Gastrocnemius medialis (tissue), 4 donors: ENCODE data around the gene BCL7A.

Experiments
- POLR2A ChIP-seq, 2 donors: fragments of 450-650 bp; IDR thresholded peaks; one replicate each; pipeline ENCODE4 v1.6.1; 2017; ENCODE audit warnings: antibody characterized with exemption in 2 of 2, mild to moderate bottlenecking in 2 of 2, moderate library complexity in 2 of 2
- TF ChIP-seq, protein P1 (sequence below), 5 experiments: fragments of 450-650 bp in 3 of 5; fragments of 200-600 bp in 2 of 5; sonication (generic) in 2 of 5; IDR thresholded peaks in 4 of 5; conservative IDR thresholded peaks in 1 of 5; 1 replicate in 4 of 5; 2 replicates in 1 of 5; pipeline ENCODE4 v1.5.1; 2016 to 2019; ENCODE audit warnings: antibody characterized with exemption in 5 of 5, mild to moderate bottlenecking in 3 of 5, moderate library complexity in 3 of 5

DNA sequence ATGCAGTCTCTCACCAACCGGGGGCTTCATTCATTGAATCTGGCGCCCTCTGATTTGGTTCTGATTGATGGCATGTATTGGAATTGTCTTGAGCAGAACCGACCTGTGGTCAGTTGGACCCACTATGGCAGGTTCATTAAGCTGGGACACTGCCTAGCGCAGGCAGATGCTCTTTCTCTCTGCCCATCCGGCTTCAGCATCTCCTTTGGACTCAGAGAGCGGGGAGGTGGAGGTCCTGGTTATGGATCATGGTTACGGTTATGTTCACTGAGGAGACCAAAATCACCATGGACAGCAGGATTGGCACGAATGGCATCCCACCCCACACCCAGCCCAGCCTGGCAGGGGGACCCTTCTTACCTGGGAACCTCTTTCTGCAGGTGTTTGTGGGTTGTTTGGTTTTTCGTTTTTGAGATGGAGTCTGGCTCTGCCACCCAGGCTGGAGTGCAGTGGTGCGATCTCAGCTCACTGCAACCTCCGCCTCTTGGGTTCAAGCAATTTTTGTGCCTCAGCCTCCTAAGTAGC, 16.4 kb upstream of the BCL7A start:
- no peak for TF ChIP-seq POLR2A (IDR thresholded peaks at IDR 0.05)
- TF ChIP-seq, protein P1, sequence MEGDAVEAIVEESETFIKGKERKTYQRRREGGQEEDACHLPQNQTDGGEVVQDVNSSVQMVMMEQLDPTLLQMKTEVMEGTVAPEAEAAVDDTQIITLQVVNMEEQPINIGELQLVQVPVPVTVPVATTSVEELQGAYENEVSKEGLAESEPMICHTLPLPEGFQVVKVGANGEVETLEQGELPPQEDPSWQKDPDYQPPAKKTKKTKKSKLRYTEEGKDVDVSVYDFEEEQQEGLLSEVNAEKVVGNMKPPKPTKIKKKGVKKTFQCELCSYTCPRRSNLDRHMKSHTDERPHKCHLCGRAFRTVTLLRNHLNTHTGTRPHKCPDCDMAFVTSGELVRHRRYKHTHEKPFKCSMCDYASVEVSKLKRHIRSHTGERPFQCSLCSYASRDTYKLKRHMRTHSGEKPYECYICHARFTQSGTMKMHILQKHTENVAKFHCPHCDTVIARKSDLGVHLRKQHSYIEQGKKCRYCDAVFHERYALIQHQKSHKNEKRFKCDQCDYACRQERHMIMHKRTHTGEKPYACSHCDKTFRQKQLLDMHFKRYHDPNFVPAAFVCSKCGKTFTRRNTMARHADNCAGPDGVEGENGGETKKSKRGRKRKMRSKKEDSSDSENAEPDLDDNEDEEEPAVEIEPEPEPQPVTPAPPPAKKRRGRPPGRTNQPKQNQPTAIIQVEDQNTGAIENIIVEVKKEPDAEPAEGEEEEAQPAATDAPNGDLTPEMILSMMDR (IDR thresholded peaks at IDR 0.05 in 4 of 5, conservative IDR thresholded peaks at IDR 0.05 in 1 of 5) = no peak
